Esophagus muscularis mucosa (tissue), 4 donors: Measurements from ENCODE around the gene PARL.

Source experiments
- CTCF ChIP-seq, 3 experiments: fragments of 200-600 bp in 2 of 3; fragments of 450-650 bp in 1 of 3; sonication (generic) in 2 of 3; IDR thresholded peaks; one replicate each; pipeline ENCODE4 v1.5.1; 2017 to 2019; ENCODE audit warnings: antibody characterized with exemption in 3 of 3, mild to moderate bottlenecking in 2 of 3, moderate library complexity in 1 of 3
- EP300 ChIP-seq: sonication (generic); formaldehyde crosslinking; IDR thresholded peaks from one replicate; pipeline ENCODE4 v1.6.1; 2017; ENCODE audit warnings: antibody characterized with exemption
- POLR2A ChIP-seq: fragments of 450-650 bp; IDR thresholded peaks from one replicate; pipeline ENCODE4 v1.6.1; 2017; ENCODE audit warnings: antibody characterized with exemption, moderate library complexity, mild to moderate bottlenecking, low read depth
- POLR2AphosphoS5 ChIP-seq, 2 donors: sonication (generic); formaldehyde crosslinking; IDR thresholded peaks; one replicate each; pipeline ENCODE4 v1.6.1; 2017; ENCODE audit warnings: antibody characterized with exemption in 2 of 2

GRCh38 chr3:183854318-183855035 lies 30.2 kb downstream of the PARL start:
- TF ChIP-seq POLR2AphosphoS5 (IDR thresholded peaks at IDR 0.05) (no peak), CTCF (IDR thresholded peaks at IDR 0.05) (no peak), EP300 (no peak), POLR2A (no peak)
